Limb (tissue), 2 donors: Measurements from ENCODE around the gene RIOX2.
"Not testable (repeated sequence)": the region's sequence is repeated elsewhere in the genome, so short reads cannot be mapped to it uniquely, and the experiment has no call there.

Source experiments
- DNase-seq, 2 donors: peaks; one replicate each; pipeline ENCODE4 v3.0.0-alpha.2; 2016; ENCODE audit errors: extremely low spot score in 2 of 2

Gene RIOX2

DNA sequence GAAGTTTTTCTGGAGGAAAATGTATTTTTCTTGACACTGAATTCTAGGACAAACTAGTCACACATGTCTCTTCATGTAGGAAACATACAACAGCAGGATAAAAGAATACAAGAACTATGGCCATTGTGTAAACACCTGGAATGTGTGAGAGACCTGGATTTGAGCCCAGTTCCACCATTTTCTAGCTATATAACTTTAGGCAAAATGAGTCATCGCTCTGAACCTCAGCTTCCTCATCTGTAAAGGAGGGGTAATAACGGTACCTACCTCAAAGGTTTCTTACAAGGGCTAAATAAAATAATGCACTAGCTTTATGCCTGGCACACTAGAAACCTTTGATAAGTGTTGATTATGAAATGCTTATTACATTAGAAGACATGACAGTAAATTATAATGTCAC, 57.8 kb downstream of the RIOX2 start:
- DNase-seq: no peak

- DNase-seq: no peak
Measured at GRCh38 chr3:97911459-97911858, 60.8 kb downstream of the RIOX2 start.

DNA sequence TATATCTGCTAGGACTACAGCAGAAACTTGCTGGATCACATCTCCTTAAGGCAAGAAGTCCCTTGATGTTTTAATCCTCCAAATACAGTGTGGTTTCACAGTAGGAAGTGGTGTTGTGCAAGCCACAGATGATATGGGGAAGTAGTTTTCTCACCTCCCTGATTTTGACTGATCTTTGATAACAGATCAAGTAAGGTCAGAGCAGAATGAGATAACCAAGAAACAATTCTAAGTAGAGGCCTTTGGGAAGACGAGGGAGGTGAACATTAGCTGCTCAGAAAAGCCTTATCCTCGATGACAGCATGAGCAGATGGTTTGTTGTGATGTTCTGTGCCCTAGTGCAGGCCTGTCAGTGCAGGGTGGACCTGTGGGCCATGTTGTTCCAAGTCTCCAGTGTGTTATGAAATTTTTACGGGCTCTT, 61.3 kb downstream of the RIOX2 start:
- no peak for DNase-seq

DNA sequence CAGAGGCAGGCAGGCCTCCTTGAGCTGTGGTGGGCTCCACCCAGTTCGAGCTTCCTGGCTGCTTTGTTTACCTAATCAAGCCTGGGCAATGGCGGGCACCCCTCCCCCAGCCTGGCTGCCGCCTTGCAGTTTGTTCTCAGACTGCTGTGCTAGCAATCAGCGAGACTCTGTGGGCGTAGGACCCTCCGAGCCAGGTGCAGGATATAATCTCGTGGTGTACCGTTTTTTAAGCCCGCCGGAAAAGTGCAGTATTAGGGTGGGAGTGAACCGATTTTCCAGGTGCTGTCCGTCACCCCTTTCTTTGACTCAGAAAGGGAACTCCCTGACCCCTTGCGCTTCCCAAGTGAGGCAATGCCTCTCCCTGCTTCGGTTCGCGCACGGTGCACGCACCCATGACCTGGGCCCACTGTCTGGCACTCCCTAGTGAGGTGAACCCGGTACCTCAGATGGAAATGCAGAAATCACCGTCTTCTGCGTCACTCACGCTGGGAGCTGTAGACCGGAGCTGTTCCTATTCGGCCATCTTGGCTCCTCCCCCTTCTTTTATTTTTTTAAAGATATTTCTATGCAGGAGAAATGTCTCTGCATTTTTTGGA, 61.9 kb downstream of the RIOX2 start:
- DNase-seq: not testable (repeated sequence)

DNA sequence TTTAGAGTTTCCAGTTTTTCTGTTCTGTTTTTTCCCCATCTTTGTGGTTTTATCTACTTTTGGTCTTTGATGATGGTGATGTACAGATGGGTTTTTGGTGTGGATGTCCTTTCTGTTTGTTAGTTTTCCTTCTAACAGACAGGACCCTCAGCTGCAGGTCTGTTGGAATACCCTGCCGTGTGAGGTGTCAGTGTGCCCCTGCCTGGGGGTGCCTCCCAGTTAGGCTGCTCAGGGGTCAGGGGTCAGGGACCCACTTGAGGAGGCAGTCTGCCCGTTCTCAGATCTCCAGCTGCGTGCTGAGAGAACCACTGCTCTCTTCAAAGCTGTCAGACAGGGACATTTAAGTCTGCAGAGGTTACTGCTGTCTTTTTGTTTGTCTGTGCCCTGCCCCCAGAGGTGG, 62.4 kb downstream of the RIOX2 start:
- DNase-seq: not testable (repeated sequence)

DNA sequence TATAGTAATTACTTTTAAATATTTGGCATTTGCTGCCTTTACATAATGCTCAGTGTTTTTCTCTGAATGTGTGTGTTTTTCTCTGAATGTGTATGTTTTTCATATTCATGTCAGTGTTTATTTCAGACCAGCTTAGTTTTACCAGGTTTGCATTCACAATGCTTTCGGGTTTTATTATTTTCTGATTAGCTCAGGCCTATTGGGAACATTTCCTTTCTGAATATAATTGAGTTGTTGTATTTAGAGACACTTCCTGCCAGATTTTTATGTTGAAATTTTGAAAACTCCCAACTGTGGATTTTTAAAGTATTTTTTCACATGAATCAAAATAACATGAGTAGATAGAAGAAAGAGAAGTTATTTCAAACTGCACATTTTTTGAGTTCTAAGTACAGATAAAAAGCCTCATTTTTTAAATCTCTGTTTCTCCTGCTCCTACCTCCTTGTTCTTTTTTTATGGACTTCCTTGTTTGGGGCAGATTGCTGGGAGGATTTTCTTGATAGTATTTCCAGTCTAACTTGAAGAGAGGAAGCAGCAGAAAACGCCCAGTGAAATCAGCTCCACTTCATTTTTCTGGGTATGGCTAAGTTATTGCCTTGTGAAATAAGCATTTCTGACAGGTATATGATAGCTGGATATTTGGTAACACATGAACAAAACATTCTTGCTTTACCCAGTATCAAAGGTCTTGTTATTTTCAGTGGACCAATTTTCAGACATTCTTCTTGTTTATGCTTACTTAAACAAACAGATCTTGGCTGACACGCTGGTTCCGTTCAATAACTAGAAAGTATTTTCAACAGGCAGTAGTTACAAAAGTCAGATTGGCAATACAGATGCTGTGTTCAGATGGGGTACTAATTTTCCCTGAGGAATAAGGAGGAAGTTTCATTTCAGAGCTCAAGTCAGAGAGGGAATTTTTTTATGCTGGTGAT, 70.7 kb downstream of the RIOX2 start:
- no peak for DNase-seq

GRCh38 chr3:97899331-97899730, 72.9 kb downstream of the RIOX2 start:
- DNase-seq: no peak

GRCh38 chr3:97896547-97896946, 75.7 kb downstream of the RIOX2 start:
- no peak for DNase-seq

GRCh38 chr3:97896129-97896528, 76.1 kb downstream of the RIOX2 start:
- DNase-seq: no peak

- no peak for DNase-seq
Measured at GRCh38 chr3:97895216-97895615, 77.0 kb downstream of the RIOX2 start.

DNA sequence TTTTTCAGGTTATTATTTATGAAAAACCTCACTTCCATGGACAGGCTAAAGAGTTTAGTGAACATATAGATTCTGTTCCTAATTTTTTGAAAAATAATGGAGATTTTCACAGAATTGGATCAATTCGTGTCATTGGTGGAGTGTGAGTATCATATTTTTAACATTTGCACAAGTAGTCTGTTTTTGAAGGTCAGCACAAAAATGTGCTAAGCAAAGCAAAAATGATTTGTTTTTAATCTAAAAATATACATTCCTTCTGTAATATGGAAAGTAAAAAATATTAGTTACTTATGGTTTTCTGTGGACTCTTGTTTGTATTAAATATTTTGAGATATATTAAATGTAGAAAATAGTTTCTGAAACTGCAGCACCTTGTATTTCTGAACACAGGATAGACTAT, 79.4 kb downstream of the RIOX2 start:
- no peak for DNase-seq
